DMS153 treated with DMSO at 0.1 percent for 48 hours (cell line): ENCODE data around the gene FITM1.

Experiments used
- DNase-seq: peaks from one replicate; lab custom pipeline; 2025; ENCODE audit not compliant: unreplicated experiment; lab: John Stamatoyannopoulos, UW

Gene FITM1, protein sequence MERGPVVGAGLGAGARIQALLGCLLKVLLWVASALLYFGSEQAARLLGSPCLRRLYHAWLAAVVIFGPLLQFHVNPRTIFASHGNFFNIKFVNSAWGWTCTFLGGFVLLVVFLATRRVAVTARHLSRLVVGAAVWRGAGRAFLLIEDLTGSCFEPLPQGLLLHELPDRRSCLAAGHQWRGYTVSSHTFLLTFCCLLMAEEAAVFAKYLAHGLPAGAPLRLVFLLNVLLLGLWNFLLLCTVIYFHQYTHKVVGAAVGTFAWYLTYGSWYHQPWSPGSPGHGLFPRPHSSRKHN

GRCh38 chr14:24130380-24130716 lies at the start of gene FITM1:
Gene FITM1, plus strand, starts transcription at chr14:24130659. Its CDS starts 905 bp downstream, at chr14:24131564.
- no peak for DNase-seq

DNA sequence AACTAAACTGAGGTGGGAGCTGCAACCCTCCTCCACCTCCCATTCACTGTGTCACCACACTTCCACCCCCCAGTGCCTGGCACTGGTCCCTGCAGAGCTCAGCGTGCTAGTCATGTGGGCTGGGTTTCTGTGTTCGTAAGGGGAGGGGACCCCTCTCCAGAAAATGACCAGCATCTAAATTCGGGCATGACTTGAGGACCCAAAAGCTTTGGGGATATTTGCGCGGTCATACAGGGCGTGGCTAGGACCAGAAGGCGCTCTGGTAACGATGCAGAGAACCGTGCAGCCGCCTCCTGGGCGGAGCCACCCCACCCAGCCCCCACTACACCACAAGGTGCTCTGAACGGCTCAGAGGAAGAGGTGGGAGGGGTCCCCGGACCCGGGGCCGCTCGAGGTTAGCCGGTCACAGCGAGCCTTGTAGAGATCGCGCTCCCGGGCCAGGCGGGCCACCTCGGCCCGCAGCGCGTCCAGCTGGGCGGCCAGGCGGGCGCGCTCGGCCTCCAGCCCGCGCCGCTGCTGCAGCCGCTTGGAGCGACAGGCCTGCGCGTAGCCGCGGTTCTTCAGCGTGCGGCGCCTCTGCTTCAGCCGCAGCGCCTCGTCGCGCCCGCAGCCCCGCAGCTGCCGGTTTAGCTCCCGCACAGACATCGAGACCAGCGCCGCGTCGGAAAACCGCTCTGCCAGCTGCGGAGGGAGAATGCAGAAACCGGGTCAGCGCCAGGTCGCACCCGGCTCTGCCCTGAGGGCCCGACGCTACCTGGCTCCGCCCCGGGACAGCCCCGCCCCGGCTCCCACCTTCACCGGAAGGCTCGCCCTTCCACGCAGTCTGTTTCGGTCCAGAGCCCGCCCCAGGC lies 49.3 kb upstream of the FITM1 start:
- DNase-seq = peak; percentile 28

DNA sequence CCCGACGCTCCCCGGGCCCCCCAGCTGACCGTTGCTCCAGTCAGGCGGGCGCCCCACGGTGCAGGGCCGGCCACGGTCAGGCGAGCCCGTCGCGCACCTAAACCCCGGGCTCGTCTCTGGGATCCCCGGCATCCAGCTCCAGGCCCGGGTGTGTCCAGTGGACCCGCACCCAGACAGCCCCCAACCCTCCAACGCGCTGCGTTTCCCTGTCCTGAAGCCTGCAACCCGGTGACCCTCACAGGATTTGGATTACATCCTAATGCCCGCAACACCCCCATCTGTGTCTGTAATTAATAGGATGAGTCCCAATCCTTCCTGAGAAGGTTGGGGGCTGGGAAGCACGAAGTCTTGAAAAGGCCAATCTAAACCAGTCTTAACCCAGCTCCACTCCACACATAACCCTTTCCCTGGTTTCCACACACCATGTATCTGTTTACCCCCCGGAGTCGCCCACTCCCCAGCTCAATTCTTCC lies 48.7 kb upstream of the FITM1 start:
- no peak for DNase-seq

DNA sequence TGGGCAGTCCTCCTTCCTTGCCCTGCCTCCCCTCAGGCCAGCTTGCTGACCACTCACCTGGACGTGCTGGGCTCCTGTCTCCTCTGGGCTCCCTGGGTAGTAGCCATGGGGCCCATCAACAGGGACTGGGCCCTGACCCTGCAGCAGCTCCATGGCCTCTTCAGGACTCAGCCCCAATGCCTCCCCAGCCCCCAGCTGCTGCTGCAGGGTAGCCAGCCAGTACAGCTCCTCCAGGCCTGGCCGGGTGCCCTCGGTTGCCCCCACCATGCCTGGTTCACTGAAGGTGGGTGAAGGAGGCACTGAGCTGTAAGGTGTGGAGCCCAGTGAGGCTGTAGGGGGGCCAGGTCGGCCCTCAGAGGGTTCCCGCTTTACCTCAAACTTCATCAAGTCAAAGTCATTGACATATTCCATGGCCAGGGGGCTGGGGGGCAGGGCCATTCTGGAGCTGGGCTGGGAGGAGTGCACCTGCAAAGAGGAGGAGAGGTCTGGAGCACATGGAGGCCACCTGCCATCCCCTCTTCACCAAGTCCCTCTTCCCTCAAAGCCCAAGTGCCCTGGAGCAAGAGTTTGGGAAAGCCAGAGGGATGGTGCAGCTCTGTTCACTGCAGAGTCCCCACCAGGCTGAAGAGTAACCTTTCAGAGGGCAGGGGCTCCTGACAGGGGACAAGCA lies 47.9 kb upstream of the FITM1 start:
- DNase-seq = no peak

DNA sequence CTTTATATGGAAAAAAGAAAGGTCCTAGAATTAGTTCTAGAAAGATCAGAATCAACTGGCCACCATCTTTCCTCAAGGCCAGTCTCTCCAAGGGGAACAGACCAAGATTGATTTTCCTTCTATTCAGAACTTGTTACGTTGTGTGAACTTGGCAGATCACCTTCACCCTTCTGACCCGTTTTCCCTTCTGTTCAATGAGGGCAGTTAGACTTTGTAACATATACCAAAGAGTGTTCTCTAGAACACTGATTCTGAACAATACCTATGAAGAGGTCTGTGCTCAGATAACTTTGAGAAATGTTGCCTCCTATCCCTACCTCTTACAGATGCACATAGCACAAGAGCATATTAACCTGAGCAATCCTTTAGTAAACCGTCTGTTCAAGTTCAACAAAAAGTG lies 47.0 kb upstream of the FITM1 start:
- DNase-seq = no peak

GRCh38 chr14:24084440-24084839 lies 46.0 kb upstream of the FITM1 start:
- DNase-seq = no peak

GRCh38 chr14:24085215-24085614 lies 45.2 kb upstream of the FITM1 start:
- DNase-seq = no peak

DNA sequence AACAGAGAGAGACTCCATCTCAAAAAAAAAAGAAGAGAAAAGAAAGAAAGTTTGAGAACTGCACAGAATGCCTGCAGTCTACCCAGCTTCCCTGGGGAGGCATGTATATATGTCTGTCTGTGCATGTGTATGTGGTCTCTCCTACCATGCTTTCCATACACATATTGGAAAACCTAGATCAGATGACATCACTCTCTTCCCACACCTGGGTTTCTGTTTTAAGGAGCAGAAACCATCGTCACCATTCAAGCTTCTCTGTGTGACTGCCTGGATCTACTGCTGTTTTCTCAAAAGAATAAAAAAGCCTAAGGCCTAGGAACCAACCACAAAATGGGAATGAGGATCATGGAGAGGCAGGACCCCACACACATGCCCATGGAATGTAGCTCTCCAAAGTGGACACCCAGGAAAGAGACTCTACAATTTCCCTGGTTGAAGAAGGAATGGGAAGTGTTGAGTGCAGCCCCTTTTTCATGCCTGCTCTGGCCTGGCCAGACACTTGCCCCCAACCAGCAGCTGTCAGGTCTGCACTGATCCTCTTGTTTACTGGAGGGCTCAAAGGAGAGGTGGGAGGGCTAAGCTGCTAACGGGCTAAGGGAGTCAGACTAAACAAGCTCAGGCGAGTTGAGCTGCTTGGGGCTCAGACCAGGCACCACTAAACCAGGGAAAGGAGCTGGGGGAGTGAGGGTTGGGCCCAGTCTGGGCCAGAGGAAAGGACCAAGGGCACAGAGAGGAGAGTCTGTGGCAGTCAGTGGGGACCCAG lies 44.1 kb upstream of the FITM1 start:
- DNase-seq = no peak

DNA sequence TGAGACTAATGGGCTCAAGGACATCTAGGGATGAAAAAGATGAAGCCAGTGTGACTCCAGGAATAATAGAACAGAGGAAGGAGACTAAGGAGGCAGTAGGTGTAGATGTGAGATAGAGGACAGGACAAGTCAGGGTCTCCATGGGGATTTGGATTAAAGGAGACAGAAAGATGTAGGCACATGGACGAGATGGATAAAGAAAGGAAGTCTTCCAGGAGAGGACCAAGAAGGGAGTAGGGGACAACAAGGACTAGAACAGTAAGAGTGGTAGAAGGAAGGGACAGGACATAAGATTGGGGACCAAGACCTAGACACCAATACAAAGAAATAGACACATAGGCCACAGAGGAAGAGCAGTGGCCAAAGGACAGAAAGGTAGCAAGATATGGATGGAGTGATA lies 43.5 kb upstream of the FITM1 start:
- no peak for DNase-seq

- DNase-seq = no peak
Measured at GRCh38 chr14:24088095-24088494, 42.4 kb upstream of the FITM1 start.

DNA sequence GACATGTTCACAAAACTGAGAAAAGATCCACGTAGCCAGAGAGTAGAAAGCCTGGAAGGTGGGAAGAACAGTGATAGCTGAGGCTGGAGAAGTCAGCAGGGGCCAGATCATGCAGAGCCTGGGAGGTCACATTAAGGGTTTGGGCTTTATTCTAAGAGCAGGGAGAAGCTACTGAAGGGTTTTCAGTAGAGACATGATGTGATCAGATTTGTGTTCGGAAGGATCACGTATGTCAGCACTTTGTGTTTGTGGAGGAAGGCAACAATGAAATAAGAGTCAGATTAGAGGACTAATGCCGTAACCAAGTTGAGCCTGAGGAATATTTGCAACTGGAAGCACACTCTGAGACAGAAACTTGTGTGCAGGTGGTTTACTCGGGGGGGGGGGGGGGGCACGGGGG lies 40.6 kb upstream of the FITM1 start:
- no peak for DNase-seq

- no peak for DNase-seq
Measured at GRCh38 chr14:24092110-24092504, 38.4 kb upstream of the FITM1 start.

DNA sequence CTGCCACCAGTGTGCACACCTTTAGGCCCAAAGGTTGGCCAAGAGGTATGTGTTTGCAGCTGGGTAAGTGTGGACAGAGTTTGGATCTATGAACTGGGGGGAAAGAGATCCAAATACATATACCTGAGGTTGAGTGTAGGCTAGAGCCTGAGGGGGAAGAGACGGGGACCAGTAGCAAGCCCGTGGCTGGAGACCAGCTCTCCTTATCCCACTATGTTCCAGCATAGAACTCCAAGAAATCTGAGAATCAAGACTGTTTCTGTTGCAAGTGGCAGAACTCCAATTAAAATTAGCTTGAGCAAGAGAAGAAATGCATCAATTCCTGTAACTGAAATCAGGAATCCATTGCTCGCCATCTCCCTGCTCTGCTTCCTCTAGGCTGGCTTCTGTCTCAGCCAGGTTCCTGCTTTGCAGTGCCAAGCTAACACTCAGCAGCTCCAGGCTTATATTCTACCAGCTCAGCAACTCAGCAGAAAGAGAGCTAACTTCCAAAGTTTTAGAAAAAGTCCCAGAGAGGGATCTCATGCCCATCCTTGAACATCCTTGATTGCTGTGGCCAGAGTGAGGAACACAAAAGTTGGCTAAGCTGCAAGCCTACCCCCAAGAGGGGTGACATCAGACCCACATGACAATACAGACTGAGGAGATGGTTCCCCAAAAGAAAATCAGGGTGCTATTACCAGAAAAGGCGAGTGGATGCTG lies 37.8 kb upstream of the FITM1 start:
- DNase-seq = no peak

DNA sequence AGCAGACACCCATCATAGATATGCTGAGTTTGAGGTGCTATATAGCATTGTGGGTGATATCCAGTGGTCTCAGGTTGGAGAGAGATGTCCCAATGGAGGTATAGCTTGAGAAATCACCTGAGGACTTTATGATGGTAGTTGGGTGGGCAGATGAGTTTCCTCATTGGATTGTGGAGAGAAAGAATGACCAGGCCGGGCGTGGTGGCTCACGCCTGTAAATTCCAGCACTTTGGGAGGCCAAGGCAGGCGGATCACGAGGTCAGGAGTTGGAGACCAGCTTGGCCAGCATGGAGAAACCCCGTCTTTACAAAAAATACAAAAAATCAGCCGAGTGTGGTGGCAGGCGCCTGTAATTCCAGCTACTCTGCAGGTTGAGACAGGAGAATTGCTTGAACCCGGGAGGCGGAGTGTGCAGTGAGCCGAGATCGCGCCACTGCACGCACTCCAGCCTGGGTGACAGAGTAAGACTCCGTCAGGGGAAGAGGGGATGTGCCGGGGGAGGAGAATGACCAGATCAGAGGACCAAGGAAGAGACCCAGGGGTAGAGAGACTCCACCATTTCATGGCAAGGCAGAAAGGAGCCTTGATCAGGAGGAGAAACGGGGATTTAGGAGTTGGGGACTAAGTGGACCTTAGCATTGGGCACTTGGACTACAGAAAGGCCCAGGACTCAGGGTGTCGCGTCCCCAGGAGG lies 37.1 kb upstream of the FITM1 start:
- no peak for DNase-seq

GRCh38 chr14:24093901-24094840 lies 36.3 kb upstream of the FITM1 start, which contains the start of gene PCK2:
Gene PCK2, plus strand, starts transcription at chr14:24094311. Its CDS starts 95 bp downstream, at chr14:24094406.
- DNase-seq = peak; percentile 84

- DNase-seq = no peak
Measured at GRCh38 chr14:24094841-24095270, 35.6 kb upstream of the FITM1 start.

DNA sequence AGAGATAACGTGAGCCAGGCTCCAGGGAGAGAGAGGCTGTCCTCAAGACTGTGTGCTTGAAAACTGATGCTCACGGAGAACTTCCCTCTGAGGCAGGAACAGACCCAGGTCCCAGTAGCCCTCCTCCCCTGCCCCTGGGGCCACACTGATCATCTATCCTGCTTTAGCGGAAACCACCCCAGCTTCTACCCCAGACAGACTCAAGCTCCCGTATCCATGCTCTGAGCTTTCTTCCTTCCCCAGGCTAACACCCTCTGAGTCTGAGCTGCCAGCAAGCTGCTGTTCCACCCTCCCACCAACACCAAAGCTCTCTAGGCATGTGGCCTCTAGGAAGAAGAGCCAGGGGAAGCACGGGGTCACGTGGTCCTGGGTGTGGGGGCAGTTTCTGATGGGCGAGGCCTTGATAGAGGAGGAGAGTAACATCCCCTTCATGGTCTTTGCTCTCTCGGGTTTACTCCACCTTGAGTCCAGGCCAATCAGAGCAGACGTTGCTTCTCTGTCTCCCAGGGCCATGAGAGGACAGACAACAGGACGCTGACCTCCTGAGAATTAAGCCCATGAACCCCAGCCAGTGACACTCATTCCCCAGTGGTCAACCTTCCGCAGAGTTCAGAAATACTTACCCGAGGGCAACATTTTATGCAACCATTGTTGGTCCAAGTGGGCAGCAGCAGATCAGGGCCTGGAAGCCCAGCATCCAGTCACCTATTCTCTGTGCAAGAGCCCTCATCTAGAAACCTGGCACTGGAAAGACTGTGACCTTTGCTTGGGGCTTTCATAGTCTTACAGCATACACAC lies 35.0 kb upstream of the FITM1 start:
- DNase-seq = no peak
